Ovary (tissue), 10 donors: ENCODE data around the gene BLACAT1. TPM values are rescaled to one million over a fixed set of nuclear protein-coding genes. Genes with fewer than 3 reads are reported as not detected.
A peak's percentile ranks its signal among the peaks of the same experiment; 100 is the strongest.

ENCODE experiments used
- DNase-seq, 5 donors: peaks; one replicate each; pipeline ENCODE4 v3.0.0-alpha.2; 2019 to 2020
- H3K27ac ChIP-seq, 2 donors: fragments of 200-600 bp; one replicate each; pipeline versions ENCODE4 v1.5.1 to v1.8.0; 2019 to 2022
- H3K27me3 ChIP-seq: fragments of 200-600 bp; one replicate; pipeline ENCODE4 v1.8.0; 2022
- H3K36me3 ChIP-seq: fragments of 200-600 bp; sonication (generic); one replicate; pipeline ENCODE4 v1.5.1; 2019
- H3K4me1 ChIP-seq: one replicate; pipeline ENCODE4 v1.8.1; 2013; ENCODE audit warnings: mild to moderate bottlenecking, moderate library complexity; ENCODE audit not compliant: insufficient read depth
- H3K4me3 ChIP-seq: fragments of 200-600 bp; sonication (generic); one replicate; pipeline ENCODE4 v1.5.1; 2017
- H3K9me3 ChIP-seq, 2 donors: fragments of 200-600 bp in 1 of 2; sonication (generic) in 1 of 2; one replicate each; pipeline versions ENCODE4 v1.5.1 to v1.8.1; 2013 to 2019; ENCODE audit warnings: mild to moderate bottlenecking in 1 of 2, moderate library complexity in 1 of 2
- CTCF ChIP-seq, 3 donors: fragments of 450-650 bp in 2 of 3; fragments of 200-600 bp in 1 of 3; IDR thresholded peaks; one replicate each; pipeline versions ENCODE4 v1.5.1 to v1.8.0; 2016 to 2022; ENCODE audit warnings: antibody characterized with exemption in 3 of 3, mild to moderate bottlenecking in 1 of 3
- EP300 ChIP-seq: sonication (generic); formaldehyde crosslinking; IDR thresholded peaks from one replicate; pipeline ENCODE4 v1.6.1; 2017; ENCODE audit warnings: antibody characterized with exemption
- POLR2A ChIP-seq: fragments of 450-650 bp; IDR thresholded peaks from one replicate; pipeline ENCODE4 v1.6.1; 2017; ENCODE audit warnings: antibody characterized with exemption, mild to moderate bottlenecking, moderate library complexity
- WGBS, 3 donors: extraction: QIAGEN DNeasy Blood & Tissue Kit in 1 of 3; methylation state at CpG; one replicate each; pipeline versions ENCODE4 v1.1.5 to v1.1.7; 2013 to 2017; 5-methylcytosine and 5-hydroxymethylcytosine counted together
- intact Hi-C, 4 donors: fragments of 100-400 bp; cut with DNase I; formaldehyde crosslinking; loops; one replicate each; pipeline versions ENCODE4 v1.11.0 to v1.15.1; 2022 to 2023
- long read RNA-seq, 3 donors: library from polyadenylated mRNA in 2 of 3; unstranded in 2 of 3; transcript quantifications; one replicate each; pipeline ENCODE4 v2.0.0 and lab custom pipeline, GENCODE V29; 2021 to 2026
- polyA plus RNA-seq, 2 donors: library from polyadenylated mRNA; stranded (reverse); fragments of 200-250 nt in 1 of 2; fragments of 350-450 nt in 1 of 2; fragmentation: Illumina TruSeq in 1 of 2; extraction: RNeasy Lipid Tissue Mini Kit (QIAGEN cat#74804) in 1 of 2; gene quantifications; one replicate each; pipeline ENCODE4 v1.2.3, GENCODE V29; 2013 to 2014
- total RNA-seq, 7 donors: library from RNA; depleted of rRNA in 2 of 7; stranded (reverse); fragments of >200 nt in 2 of 7; fragmentation: NEBNext Ultra II Directional in 3 of 7; extraction: Animal tissue kit (Norgen Biotek cat#: 25700) in 3 of 7; gene quantifications; one replicate each; pipeline versions ENCODE4 v1.1.0 to v1.2.4, GENCODE V29; 2016 to 2023
- donor health status: DM: no; HTN: no; CAD: no; lungs with moderate emphysema.
- donor health status: DM: no; HTN: no; CAD: no.
- donor health status: Bipolar disorder and iron deficiency.
- donor health status: DM: yes; HTN: yes; CAD: no.
- donor health status: DM: no; HTN: no; CAD: no.
- donor health status: DM: yes; HTN: yes; CAD: no.

BLACAT1 gene
- total RNA-seq (1 to 10 TPM in 3 of 7 donors, under 1 TPM in 4; 0.08 to 2.1 (median 0.60) TPM), polyA plus RNA-seq (under 1 TPM; 0.15 to 0.30 TPM)
- long read RNA-seq, donor 1, result 0 reads
- long read RNA-seq, donor 2, transcript BLACAT1-201 (1 exons, 2,994 nt), result major isoform, 5 of 5 reads
- long read RNA-seq, donor 2, partial matches to known transcripts, result 0 of 5 reads
- long read RNA-seq, donor 2, other reads (novel, unspliced or antisense), result 0 of 5 reads
- long read RNA-seq, donor 3, result 0 reads

- H3K9me3 ChIP-seq, result no peaks in the 10 kb centered on the region
- no peaks in the 10 kb centered on the region for H3K36me3 ChIP-seq
- peaks cover 3% of the 10 kb centered on the region for H3K4me1 ChIP-seq
- peaks cover 5% of the 10 kb centered on the region for H3K27me3 ChIP-seq
- intact Hi-C loops, result no loop called here
- no peak within 1 kb of the TSS for H3K4me3 ChIP-seq
- TF ChIP-seq EP300 (no peak), CTCF (IDR thresholded peaks at IDR 0.05) (no peak), POLR2A (no peak)
- DNase-seq, result no peak
- no peak within 1 kb of the TSS for H3K27ac ChIP-seq
- WGBS, 3 donors, result 3 to 5% (median 4%) methylated on average over 53 of the region's 53 CpGs
Measured at GRCh38 chr1:205455581-205456382, at the start of gene BLACAT1. Gene BLACAT1, minus strand, starts transcription at chr1:205456045.

GRCh38 chr1:205505076-205505729 is 49.4 kb upstream of the BLACAT1 start:
- DNase-seq, result no peak
- Histone ChIP-seq H3K4me1 (peaks cover 6% of the 10 kb centered on the region), H3K36me3 (no peaks in the 10 kb centered on the region), H3K4me3 (peak overlapping the region; percentile 73), H3K27me3 (no peaks in the 10 kb centered on the region), H3K9me3 (no peaks in the 10 kb centered on the region), H3K27ac (peak overlapping the region; percentile 27 to 55)
- intact Hi-C loops, result no loop called here
- TF ChIP-seq CTCF (IDR thresholded peaks at IDR 0.05) (no peak), EP300 (no peak), POLR2A (no peak)
- WGBS, 3 donors, result 3 to 6% (median 4%) methylated on average over 18 of the region's 18 CpGs

GRCh38 chr1:205504311-205505075 is 48.6 kb upstream of the BLACAT1 start, which contains the start of gene CDK18:
Gene CDK18, plus strand, starts transcription at chr1:205504669. Its CDS starts 18,499 bp downstream, at chr1:205523168.
- Histone ChIP-seq H3K4me3 (peak within 1 kb of the TSS; percentile 73), H3K36me3 (no peaks in the 10 kb centered on the region), H3K27ac (peak within 1 kb of the TSS; percentile 27 to 55), H3K27me3 (no peaks in the 10 kb centered on the region), H3K4me1 (peaks cover 6% of the 10 kb centered on the region), H3K9me3 (no peaks in the 10 kb centered on the region)
- WGBS, 3 donors, result 3 to 5% (median 4%) methylated on average over 42 of the region's 42 CpGs
- TF ChIP-seq EP300, result no peak
- TF ChIP-seq POLR2A, result no peak
- no peak for TF ChIP-seq CTCF (IDR thresholded peaks at IDR 0.05)
- intact Hi-C loops, result no loop called here
- DNase-seq, result peak; percentile 76 to 82 (median 80)

- no peaks in the 10 kb centered on the region for H3K27me3 ChIP-seq
- H3K9me3 ChIP-seq, result no peaks in the 10 kb centered on the region
- H3K36me3 ChIP-seq, result no peaks in the 10 kb centered on the region
- no peak overlapping the region for H3K4me3 ChIP-seq
- no peak overlapping the region for H3K27ac ChIP-seq
- 69 to 76% (median 73%) methylated on average over 3 of the region's 3 CpGs for WGBS, 3 donors
- peaks cover 6% of the 10 kb centered on the region for H3K4me1 ChIP-seq
- no peak for DNase-seq
- intact Hi-C loops, result no loop called here
- TF ChIP-seq POLR2A (no peak), EP300 (no peak), CTCF (IDR thresholded peaks at IDR 0.05) (no peak)
Measured at GRCh38 chr1:205502992-205503391, 47.1 kb upstream of the BLACAT1 start.
